Measurements from ENCODE around the gene MRAP. TPM values are rescaled to one million over a fixed set of nuclear protein-coding genes. Genes with fewer than 3 reads are reported as not detected.
"Not testable (repeated sequence)": the region's sequence is repeated elsewhere in the genome, so short reads cannot be mapped to it uniquely, and the experiment has no call there.

MRAP gene
- not detected in 2 replicates for polyA plus RNA-seq (2014; cell fraction: cytosol; rRNA removed)
- not detected in 2 replicates for polyA plus RNA-seq (2014; cell fraction: nucleus; rRNA removed)

GRCh38 chr21:32298658-32299081 is at the start of gene MRAP:
MRAP (plus strand) TSS chr21:32298855; CDS start chr21:32298972, 117 bp downstream.
- no peak for DNase-seq (ENCODE audit: low spot score)

DNA sequence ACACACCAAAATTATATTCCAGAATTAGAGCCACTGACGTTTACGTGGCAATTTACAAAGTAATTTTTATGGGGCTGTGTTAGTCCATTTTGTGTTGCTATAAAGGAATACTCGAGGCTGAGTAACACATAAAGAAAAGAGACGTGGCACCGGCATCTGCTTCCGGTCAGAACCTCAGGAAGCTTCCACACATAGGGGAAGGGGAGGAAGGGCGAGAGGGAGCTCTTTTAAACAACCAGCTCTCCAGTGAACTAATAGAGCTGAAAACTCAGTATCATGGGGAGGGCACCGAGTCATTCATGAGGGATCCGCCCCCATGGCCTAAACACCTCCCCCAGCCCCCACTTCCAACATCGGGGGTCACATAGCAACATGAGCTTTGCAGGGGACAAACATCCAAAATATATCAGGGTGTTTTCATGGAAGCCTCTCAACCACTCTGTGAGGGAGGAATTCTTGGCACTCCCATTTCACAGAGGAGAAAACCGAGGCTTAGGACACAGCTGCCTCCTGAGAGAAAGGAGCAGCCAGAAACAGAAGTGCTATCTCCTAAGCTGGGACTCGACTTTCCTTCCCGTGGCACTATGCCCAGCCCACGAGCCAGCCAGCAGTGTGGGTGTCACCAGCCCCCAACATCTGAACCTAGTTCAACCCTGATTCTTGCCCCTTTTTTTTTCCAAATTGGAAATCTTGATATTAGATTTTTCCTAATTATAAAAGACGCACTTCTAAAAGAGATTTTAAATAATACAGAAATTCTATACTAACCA is 49.0 kb upstream of the MRAP start:
- no peak for DNase-seq (ENCODE audit: low spot score)

DNA sequence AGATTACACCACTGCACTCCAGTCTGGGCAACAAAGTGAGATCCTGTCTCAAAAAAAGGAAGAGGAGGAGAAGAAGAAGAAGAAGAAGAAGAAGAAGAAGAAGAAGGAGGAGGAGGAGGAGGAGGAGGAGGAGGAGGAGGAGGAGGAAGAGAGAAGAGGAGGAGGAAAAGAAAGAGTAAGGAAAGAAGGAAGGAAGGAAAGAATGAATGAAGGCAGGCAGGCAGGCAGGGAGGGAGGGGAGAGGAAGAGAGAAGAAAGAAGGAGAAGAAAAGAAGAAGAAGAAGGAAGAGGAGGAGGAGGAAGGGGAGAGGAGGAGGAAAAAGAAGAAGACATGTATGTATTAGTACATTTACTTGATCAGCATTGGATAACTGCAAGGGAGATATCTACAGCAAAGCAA is 46.5 kb upstream of the MRAP start:
- no peak for DNase-seq (ENCODE audit: low spot score)

- DNase-seq (ENCODE audit: low spot score), result peak; percentile 8
These were observed 45.4 kb upstream of the MRAP start for GRCh38 chr21:32253215-32253641.

DNA sequence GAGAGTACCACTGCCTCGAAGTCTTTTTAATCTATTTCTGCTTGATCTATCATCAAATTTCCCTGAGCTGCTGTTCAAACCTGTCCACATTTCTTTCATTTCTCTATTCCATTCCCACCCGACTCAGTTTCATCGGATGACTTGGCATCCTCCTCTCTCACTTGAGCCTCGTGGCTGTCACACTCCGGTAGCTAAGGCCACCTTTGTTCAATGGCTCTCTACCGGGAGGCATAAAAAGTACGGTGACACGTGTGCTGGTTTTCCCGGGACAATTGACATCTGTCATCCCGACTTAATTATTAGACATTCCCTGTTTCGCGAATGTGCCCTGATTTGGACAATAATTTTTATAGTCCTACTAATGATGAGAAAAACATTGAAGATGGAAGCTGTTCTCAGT is 42.4 kb upstream of the MRAP start:
- no peak for DNase-seq (ENCODE audit: low spot score)

- DNase-seq (ENCODE audit: low spot score), result no peak
These were observed 41.6 kb upstream of the MRAP start for GRCh38 chr21:32256873-32257620.

DNA sequence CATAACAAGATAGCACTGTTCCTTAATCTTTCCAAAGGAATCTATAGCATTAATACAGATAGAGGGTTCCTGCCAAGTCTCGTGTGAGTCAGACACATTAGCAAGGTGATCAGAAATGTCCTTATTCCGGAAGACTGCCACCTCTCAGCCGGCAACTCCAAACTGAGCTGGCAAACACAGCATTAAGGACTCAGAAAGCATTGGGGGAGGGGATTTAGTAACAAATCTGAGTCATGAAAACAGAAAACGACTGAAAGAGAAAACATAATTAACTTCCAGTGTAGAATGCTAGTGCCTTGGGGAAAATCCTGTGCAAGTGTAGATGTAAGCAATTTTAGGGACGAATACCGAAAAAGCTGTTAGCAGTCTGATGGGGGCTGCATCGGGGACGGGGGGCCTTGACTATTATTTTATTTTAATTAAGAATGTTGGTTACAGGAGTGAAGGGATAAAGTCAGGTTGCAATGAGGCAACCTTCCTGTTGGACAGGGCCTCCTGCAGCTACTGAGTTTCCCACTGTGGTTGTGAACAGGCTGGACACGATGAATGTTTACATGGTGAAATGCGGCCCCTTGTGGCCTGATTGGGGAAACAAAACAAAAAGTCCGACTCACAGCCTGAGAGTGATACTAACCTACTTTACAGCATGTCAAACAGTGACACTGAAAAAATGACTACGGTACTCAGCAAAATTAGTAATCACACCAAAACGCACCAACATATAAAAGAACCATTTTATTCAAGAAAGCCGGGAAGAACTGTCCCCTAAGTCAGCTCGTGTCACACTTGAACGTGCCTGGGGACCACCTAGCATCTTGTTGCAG is 40.5 kb upstream of the MRAP start:
- DNase-seq (ENCODE audit: low spot score), result peak; percentile 74

DNA sequence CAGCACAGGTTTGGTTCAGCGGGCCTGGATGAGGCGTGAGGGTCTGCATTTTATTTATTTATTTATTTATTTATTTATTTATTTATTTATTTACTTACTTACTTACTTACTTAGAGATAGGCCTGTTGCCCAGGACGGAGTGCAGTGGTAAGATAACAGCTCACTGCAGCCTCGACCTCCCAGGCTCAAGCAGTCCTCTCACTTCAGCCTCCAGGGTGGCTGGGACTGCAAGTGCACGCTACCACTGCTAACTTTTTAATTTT is 39.9 kb upstream of the MRAP start:
- not testable (repeated sequence) for DNase-seq (ENCODE audit: low spot score)

DNA sequence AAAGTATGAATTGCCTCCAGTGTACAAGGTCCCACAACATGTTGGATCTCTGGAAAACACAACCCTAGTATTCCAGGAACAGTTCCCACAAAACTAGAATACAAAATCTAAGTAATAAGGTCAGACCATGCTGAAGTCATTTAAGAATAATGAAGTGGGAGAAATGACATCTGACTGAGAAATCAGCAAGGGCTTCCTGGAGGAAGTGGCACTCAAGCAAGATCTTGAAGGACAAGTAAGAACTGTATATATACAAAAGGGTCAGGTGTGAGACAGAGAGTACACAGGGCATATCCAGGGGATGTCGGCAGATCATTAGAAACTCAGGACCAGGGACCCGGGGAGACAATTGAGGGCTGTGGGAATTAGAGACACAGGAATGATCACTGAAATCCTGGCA is 38.5 kb upstream of the MRAP start:
- no peak for DNase-seq (ENCODE audit: low spot score)

DNA sequence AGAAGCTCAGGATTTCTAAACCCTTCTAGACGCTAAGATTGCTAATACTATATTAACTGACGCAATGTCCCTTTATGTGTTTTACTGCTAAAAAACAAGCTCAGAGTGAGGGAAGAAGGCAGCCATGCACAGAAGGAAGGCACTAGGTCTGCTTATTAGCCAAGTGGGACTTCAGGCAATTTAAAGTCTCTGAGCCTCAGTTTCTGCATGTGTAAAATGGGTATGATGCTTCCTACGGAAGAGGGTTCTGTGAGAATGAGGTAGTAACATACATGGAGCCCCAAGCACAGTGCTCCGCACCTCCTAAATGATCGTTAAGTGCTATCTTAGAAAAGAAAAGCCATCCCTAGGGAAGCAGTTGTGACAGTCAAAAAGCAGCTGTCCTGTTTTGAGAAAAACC is 36.7 kb upstream of the MRAP start:
- no peak for DNase-seq (ENCODE audit: low spot score)

- DNase-seq (ENCODE audit: low spot score), result not testable (repeated sequence)
These were observed 33.3 kb upstream of the MRAP start for GRCh38 chr21:32265321-32265720.

- DNase-seq (ENCODE audit: low spot score), result no peak
These were observed 27.9 kb upstream of the MRAP start for GRCh38 chr21:32270748-32271147.

- no peak for DNase-seq (ENCODE audit: low spot score)
These were observed 22.0 kb upstream of the MRAP start for GRCh38 chr21:32276671-32277070.

DNA sequence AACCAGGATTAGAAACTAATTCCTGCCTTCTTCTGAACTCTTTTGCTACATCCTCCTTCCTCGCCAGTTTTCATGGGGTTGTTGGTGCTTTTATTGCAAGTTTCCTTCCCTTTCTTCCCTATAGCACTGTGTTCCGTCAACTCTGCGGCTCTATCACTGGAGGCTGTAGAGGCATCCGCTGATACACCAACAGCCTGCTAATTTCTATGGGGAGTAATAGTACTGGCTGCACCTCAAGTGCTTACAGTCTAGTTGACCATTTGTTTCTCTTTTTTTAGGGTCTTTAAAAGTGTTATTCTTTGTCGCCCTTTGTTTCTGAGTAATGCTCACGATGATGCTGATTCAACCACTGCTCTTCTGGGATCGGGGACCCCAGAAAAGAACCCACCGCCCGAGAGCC is 20.6 kb upstream of the MRAP start:
- no peak for DNase-seq (ENCODE audit: low spot score)

DNA sequence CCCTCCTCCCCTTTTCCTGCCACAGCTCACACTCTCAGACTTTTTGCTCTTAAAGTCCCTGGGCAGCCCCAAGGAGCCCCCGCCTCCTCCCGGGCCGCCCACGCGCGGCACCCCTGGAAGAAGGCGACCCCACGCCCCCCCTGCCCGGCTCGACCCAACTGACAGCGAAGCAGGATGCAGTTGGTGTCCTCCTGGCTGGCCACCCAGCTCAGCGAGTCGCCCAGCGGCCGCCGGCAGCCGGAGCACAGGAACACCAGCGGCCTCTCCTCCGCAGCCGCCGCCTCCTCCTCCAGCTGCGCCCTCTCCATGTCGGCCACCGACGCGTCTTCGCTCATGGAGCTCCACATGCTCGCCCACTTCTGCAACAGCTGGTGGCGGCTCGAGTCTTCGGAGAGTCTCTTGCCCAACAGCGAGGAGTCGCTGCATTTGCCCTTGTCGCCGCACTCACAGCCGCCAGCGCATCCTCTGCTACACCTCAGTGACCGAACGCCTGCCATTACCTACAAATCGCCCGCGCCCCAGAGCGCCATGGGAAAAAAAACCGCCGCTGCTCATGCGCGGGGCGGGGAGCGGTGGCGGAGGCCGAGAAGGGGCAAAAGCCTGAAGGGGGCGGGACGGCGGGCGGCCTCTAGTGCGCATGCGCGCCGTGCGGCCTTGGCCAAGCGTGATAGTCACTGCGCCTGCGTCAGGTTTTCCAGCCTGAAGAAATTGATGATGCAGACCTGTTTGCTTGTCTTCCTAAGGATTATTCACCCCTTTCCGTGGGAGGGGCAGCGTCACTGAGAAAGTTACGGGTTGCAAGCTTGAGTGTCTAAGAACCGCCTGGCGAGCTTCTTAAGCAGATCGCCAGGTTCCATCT is 19.9 kb upstream of the MRAP start, which contains the start of gene MIS18A:
Gene MIS18A (minus strand): TSS at position 532 of the 859 bp plus-strand sequence. CDS start 35 bp downstream, at position 497.
- peak; percentile 91 for DNase-seq (ENCODE audit: low spot score)

DNA sequence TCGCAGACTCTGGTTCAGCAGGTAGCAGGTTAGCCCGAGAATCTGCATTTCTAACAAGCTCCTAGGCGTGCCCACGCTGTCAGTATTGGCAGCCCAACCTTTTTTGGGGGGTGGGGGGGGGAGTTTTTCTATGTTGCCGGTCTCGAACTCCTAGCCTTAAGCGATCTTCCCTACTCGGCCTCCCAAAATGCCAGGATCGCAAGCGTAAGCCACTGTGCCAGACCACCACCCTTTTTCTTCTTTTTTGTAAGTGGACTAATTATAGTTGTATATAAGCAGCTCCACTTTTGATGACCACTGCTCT is 19.3 kb upstream of the MRAP start:
- DNase-seq (ENCODE audit: low spot score), result no peak

DNA sequence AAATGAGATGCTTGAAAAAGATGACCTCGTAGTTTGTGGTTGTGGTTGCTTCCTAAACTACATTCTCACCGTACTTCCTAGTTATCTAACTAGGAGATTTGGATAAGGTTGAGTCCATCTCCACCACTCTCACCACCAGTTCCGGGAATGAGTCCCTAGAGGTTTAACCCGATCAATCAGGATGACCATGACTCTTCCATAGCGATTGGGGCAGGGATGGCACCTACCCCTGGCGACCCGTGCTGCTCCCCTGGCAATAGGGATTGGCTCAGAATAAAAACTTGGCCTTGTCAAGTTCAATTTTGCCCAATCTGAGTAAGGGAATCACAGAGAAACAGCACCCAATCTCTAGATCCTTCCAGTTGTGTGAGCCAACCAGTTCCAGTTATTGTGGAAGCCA is 17.1 kb upstream of the MRAP start:
- DNase-seq (ENCODE audit: low spot score), result no peak

DNA sequence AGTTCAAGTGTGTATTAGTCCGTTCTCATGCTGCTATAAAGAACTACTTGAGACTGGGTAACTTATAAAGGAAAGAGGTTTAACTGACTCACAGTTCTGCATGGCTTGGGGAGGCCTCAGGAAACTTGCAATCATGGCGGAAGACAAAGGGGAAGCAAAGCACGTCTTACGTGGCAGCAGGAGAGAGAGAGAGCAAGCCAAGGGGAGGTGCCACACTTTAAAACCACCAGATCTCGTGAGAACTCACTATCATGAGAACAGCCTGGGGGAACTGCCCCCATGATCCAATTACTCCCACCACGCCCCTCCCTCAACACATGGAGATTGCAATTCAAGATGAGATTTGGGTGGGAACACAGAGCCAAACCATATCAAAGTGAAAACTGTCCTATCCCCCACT is 15.7 kb upstream of the MRAP start:
- no peak for DNase-seq (ENCODE audit: low spot score)

DNA sequence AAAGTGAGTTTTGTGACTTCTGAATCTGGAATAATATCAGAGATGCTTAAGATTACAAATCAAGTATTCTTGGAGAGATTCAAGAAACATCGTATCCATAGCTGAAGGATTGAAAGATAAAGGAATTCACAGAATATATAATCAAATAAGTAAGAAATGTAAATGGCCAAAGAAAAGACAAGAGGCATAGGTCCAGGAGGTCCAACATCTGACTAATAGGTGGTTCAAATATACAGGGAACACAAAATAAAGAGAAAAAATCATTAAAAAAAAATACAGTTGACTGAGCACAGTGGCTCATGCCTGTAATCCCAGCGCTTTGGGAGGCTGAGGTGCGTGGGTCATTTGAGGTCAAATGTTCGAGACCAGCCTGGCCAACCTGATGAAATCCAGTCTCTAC is 13.2 kb upstream of the MRAP start:
- no peak for DNase-seq (ENCODE audit: low spot score)

GRCh38 chr21:32297449-32297848 is 1.2 kb upstream of the MRAP start:
- DNase-seq (ENCODE audit: low spot score), result no peak

DNA sequence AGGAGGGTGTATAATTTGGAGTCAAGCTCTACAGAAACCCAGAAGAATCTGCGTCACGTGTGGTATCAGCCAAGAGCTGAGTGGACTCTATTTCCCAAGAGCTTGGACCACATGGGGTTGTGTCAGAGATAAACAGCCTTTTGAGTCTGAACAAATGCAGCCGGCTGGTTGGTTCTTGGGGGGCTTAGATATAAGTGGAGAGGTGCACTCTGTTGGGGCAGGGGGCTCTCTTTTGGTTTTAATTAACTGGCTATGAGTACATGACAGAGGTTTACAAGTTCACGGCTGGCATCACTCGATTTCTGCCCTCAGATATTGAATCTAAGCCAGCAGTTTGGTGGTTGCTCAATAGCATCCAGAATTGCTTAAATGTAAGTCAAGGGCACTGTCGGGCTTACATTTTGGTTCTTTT is 501 bp upstream of the MRAP start:
- DNase-seq (ENCODE audit: low spot score), result no peak

All from SK-N-DZ (cell line).